DMS53 treated with DMSO at 0.1 percent for 48 hours (cell line): Measurements from ENCODE around the gene FBXW8.

Experiments used
- DNase-seq: peaks from one replicate; lab custom pipeline; 2025; ENCODE audit not compliant: unreplicated experiment; lab: John Stamatoyannopoulos, UW

The FBXW8 gene

GRCh38 chr12:117072736-117073490 is 162.2 kb downstream of the FBXW8 start:
- DNase-seq = no peak

GRCh38 chr12:117073611-117074010 is 162.9 kb downstream of the FBXW8 start:
- no peak for DNase-seq

- DNase-seq = peak; percentile 40
Measured at GRCh38 chr12:117076410-117077372, 165.9 kb downstream of the FBXW8 start.

GRCh38 chr12:117079487-117079886 is 168.7 kb downstream of the FBXW8 start:
- no peak for DNase-seq

GRCh38 chr12:117080661-117081144 is 170.0 kb downstream of the FBXW8 start:
- DNase-seq = no peak
